ENCODE data around the gene ADARB2. TPM values are rescaled to one million over a fixed set of nuclear protein-coding genes. Genes with fewer than 3 reads are reported as not detected.

The ADARB2 gene
- total RNA-seq, 1 experiment from 2014 or later = not detected

DNA sequence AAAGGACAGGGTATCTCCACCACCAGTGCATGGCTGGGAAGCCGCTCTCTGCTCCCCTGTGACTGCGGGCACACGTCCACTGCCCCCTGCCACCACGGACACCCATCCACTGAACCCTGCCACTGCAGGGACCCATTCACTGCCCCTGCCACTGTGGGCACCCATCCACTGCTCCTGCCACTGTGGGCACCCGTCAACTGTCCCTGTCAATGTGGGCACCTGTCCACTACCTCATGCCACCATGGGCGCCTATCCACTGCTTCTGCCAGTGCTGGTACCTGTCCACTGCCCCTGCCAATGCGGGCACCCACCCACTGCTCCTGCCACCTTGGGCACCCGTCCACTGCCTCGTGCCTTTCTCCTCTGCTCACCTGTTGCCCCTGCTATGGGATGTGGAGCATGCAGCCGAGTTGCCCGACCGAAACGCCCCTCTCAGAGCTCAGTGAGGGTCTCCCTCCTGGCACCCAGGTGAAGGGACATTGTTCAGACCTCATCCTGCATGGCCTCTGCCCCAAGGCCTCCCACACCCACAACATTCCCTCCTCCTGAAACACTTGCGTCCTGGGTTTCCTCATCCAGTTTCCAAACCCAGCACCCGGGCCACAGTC is 207.4 kb downstream of the ADARB2 start:
- peaks cover 15% of the 10 kb centered on the region for H3K27me3 Mint-ChIP-seq (ENCODE audit: unreplicated experiment)
- no TSS peak for BruUV-seq (replicated peaks)
- H3K4me3 Mint-ChIP-seq (ENCODE audit: low read depth, unreplicated experiment) = no peak overlapping the region
- intact Hi-C loops (cut with micrococcal nuclease; ENCODE audit: unreplicated experiment) = no loop called here
- no peak for TF ChIP-seq CTCF (IDR thresholded peaks at IDR 0.05; ENCODE audit: unreplicated experiment)
- H3K27ac Mint-ChIP-seq (ENCODE audit: unreplicated experiment) = no peak overlapping the region
- no peaks in the 10 kb centered on the region for H3K4me1 Mint-ChIP-seq (ENCODE audit: low read depth, unreplicated experiment)
- CTCF ChIA-PET = no interaction called here
- no peak for DNase-seq
- H3K9me3 Mint-ChIP-seq (ENCODE audit: low read depth, unreplicated experiment) = peaks cover 9% of the 10 kb centered on the region
- no peaks in the 10 kb centered on the region for H3K36me3 Mint-ChIP-seq (ENCODE audit: insufficient read depth, unreplicated experiment)

DNA sequence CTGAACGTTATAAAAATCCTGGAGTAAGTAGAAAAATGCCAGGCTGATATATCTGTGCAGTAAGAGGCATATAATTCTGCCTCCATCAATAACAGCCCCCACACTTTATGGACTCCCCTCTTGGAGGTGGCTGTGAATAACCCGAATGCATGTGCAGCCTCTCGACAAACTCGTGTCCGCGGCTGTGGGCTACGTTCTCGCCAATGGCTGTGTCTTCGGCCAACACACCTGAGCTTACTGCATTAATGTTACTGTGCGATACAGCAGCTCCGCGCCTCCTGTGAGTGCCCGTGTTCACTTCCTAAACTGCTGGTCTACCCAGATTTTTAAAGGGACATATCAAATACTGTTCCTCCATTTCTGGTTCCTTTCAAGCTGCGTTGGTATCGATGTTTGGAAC is 209.4 kb downstream of the ADARB2 start:
- no TSS peak for BruUV-seq (replicated peaks)
- Mint-ChIP-seq H3K4me1 (ENCODE audit: low read depth, unreplicated experiment) (no peaks in the 10 kb centered on the region), H3K27ac (ENCODE audit: unreplicated experiment) (no peak overlapping the region), H3K27me3 (ENCODE audit: unreplicated experiment) (peaks cover 31% of the 10 kb centered on the region), H3K36me3 (ENCODE audit: insufficient read depth, unreplicated experiment) (no peaks in the 10 kb centered on the region), H3K9me3 (ENCODE audit: low read depth, unreplicated experiment) (peaks cover 7% of the 10 kb centered on the region), H3K4me3 (ENCODE audit: low read depth, unreplicated experiment) (no peak overlapping the region)
- CTCF ChIA-PET = no interaction called here
- no peak for TF ChIP-seq CTCF (IDR thresholded peaks at IDR 0.05; ENCODE audit: unreplicated experiment)
- intact Hi-C loops (cut with micrococcal nuclease; ENCODE audit: unreplicated experiment) = no loop called here
- no peak for DNase-seq

DNA sequence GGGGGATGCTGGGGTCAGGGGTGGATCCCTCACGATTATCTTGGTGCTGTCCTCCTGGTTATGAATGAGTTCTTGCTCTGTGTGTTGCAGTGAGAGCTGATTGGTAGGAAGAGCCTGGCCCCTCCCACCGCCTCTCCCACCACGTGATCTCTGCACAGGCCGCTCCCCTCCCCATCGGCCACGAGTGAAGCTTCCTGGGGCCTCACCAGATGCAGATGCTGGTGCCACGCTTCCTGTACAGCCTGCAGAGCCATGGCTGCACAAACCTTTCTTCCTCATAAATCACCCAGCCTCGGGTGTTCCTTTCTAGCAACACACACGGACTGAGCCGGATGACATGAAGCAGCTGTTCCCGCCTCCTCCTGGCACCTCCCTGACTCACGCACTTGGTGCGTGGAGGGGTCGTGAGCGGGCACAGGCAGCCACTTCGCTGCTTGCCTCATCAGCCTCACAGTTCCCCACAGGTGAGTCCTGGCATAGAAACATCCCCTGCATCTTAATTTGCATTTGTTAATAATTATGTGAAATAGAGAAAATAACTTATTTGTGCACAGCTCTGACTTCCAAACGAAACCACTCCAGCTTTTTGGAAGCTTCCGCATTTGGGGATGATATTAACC is 210.8 kb downstream of the ADARB2 start:
- no peak for TF ChIP-seq CTCF (IDR thresholded peaks at IDR 0.05; ENCODE audit: unreplicated experiment)
- Mint-ChIP-seq H3K27me3 (ENCODE audit: unreplicated experiment) (peaks cover 45% of the 10 kb centered on the region), H3K27ac (ENCODE audit: unreplicated experiment) (no peak overlapping the region), H3K36me3 (ENCODE audit: insufficient read depth, unreplicated experiment) (no peaks in the 10 kb centered on the region), H3K4me1 (ENCODE audit: low read depth, unreplicated experiment) (no peaks in the 10 kb centered on the region), H3K9me3 (ENCODE audit: low read depth, unreplicated experiment) (peaks cover 7% of the 10 kb centered on the region), H3K4me3 (ENCODE audit: low read depth, unreplicated experiment) (no peak overlapping the region)
- no peak for DNase-seq
- BruUV-seq (replicated peaks) = no TSS peak
- intact Hi-C loops (cut with micrococcal nuclease; ENCODE audit: unreplicated experiment) = no loop called here
- CTCF ChIA-PET = no interaction called here

DNA sequence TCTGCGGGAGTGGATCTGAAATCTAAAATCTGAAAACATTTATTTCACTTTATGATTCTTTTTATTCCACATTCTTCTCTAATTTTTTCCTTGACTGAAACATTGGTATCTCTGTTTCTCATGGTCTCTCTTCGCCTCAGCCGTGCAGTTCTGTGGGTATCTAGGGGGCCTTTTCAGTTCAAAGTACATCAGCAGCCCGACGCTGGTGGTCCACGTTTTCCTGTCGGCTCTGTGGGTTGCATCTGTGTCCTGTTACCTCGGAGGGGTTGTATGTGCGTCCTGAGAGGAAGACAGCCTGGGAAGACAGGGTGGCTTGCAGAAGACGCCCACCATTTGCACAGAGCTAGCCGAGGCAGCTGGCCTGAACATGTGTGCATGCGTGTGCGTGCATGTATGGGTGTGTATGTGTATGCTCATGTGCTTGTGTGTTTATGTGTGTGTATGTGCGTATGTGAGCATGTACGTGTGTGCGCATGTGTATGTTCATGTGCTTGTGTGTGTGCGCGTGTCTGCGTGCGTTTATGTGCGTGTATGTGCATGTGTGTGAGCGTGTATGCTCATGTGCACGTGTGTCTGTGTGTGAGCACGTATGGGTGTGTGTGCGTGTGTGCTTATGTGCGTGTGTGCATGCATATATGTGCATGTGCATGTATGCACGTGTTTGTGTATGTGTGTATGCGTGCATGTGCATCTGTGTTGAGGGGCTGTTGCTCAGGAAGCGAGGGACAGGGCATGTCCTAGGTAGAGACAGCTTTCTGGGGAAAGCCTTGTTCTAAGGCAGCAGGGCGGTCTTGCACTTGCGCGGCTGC is 211.8 kb downstream of the ADARB2 start:
- CTCF ChIA-PET = no interaction called here
- H3K4me3 Mint-ChIP-seq (ENCODE audit: low read depth, unreplicated experiment) = no peak overlapping the region
- no peak overlapping the region for H3K27ac Mint-ChIP-seq (ENCODE audit: unreplicated experiment)
- intact Hi-C loops (cut with micrococcal nuclease; ENCODE audit: unreplicated experiment) = no loop called here
- H3K36me3 Mint-ChIP-seq (ENCODE audit: insufficient read depth, unreplicated experiment) = no peaks in the 10 kb centered on the region
- DNase-seq = no peak
- TF ChIP-seq CTCF (IDR thresholded peaks at IDR 0.05; ENCODE audit: unreplicated experiment) = no peak
- no peaks in the 10 kb centered on the region for H3K4me1 Mint-ChIP-seq (ENCODE audit: low read depth, unreplicated experiment)
- peaks cover 49% of the 10 kb centered on the region for H3K27me3 Mint-ChIP-seq (ENCODE audit: unreplicated experiment)
- no TSS peak for BruUV-seq (replicated peaks)
- H3K9me3 Mint-ChIP-seq (ENCODE audit: low read depth, unreplicated experiment) = peaks cover 7% of the 10 kb centered on the region

Data from Calu3 (cell line).